Adrenal gland (tissue), 12 donors: ENCODE measurements around the gene SEMA3E. TPM values are rescaled to one million over a fixed set of nuclear protein-coding genes. Genes with fewer than 3 reads are reported as not detected.

Experiments used
- DNase-seq, 7 donors: peaks; one replicate each; pipeline ENCODE4 v3.0.0-alpha.2; 2019 to 2020
- H3K27ac ChIP-seq, 5 donors: fragments of 200-600 bp; sonication (generic) in 4 of 5; 1 replicate in 3 of 5; 2 replicates in 2 of 5; pipeline versions ENCODE4 v1.5.1 to v1.8.0; 2016 to 2020; ENCODE audit warnings: mild to moderate bottlenecking in 1 of 5
- H3K27me3 ChIP-seq: fragments of 200-600 bp; 2 replicates; pipeline ENCODE4 v1.8.0; 2021
- H3K36me3 ChIP-seq, 2 donors: fragments of 200-600 bp; replicated peaks in 1 of 2; 1 replicate in 1 of 2; 2 replicates in 1 of 2; pipeline versions ENCODE4 v1.5.1 to v1.8.0; 2018 to 2022
- H3K4me1 ChIP-seq, 2 donors: fragments of 200-600 bp; replicated peaks in 1 of 2; 1 replicate in 1 of 2; 2 replicates in 1 of 2; pipeline versions ENCODE4 v1.5.1 to v1.8.0; 2018 to 2021
- H3K4me3 ChIP-seq, 4 donors: fragments of 200-600 bp; sonication (generic) in 3 of 4; one replicate each; pipeline ENCODE4 v1.5.1; 2016 to 2018
- H3K9me3 ChIP-seq, 3 donors: fragments of 200-600 bp; sonication (generic) in 1 of 3; replicated peaks in 1 of 3; 1 replicate in 2 of 3; 2 replicates in 1 of 3; pipeline versions ENCODE4 v1.5.1 to v1.8.0; 2016 to 2021
- POLR2A ChIP-seq, 2 donors: fragments of 450-650 bp; IDR thresholded peaks; one replicate each; pipeline ENCODE4 v1.6.1; 2017; ENCODE audit warnings: antibody characterized with exemption in 2 of 2, mild to moderate bottlenecking in 2 of 2, moderate library complexity in 1 of 2
- WGBS, 4 donors: extraction: QIAGEN DNeasy Blood & Tissue Kit in 2 of 4; methylation state at CpG; one replicate each; pipeline versions ENCODE4 v1.1.5 to v1.1.7; 2013 to 2017; 5-methylcytosine and 5-hydroxymethylcytosine counted together
- intact Hi-C, 2 donors: fragments of 100-400 bp; cut with DNase I; formaldehyde crosslinking; loops; one replicate each; pipeline versions ENCODE4 v1.14.1 to v1.15.0; 2022 to 2023
- polyA plus RNA-seq, 3 donors: library from polyadenylated mRNA; stranded (reverse); fragments of 200-250 nt in 2 of 3; fragments of 350-450 nt in 1 of 3; fragmentation: Illumina TruSeq in 1 of 3; extraction: RNeasy Lipid Tissue Mini Kit (QIAGEN cat#74804) in 1 of 3; gene quantifications; one replicate each; pipeline ENCODE4 v1.2.3, GENCODE V29; 2013 to 2014
- total RNA-seq, 9 donors: library from RNA; depleted of rRNA in 4 of 9; stranded (reverse); fragments of >200 nt in 4 of 9; fragments of 120-200 nt in 1 of 9; fragmentation: NEBNext Ultra II Directional in 1 of 9; extraction: Animal tissue kit (Norgen Biotek cat#: 25700) in 1 of 9; gene quantifications; one replicate each; pipeline versions ENCODE4 v1.1.0 to v1.2.4, GENCODE V29; 2013 to 2023
- TF ChIP-seq, protein P1 (sequence below), 6 experiments: fragments of 450-650 bp in 4 of 6; fragments of 200-600 bp in 2 of 6; sonication (generic) in 1 of 6; IDR thresholded peaks; 1 replicate in 5 of 6; 2 replicates in 1 of 6; pipeline versions ENCODE4 v1.5.1 to v1.8.0; 2016 to 2021; ENCODE audit warnings: antibody characterized with exemption in 6 of 6, mild to moderate bottlenecking in 2 of 6, moderate library complexity in 1 of 6
- donor health status: healthy with polysubstance abuse.
- donor health status: Bipolar disorder and iron deficiency.
- donor health status: DM: yes; HTN: yes; CAD: no.
- donor health status: DM: no; HTN: no; CAD: no.
- donor health status: DM: no; HTN: no; CAD: no.
- donor health status: DM: yes; HTN: yes; CAD: no.

The SEMA3E gene
- total and polyA plus RNA-seq, 12 donors = 0.09 to 0.58 (median 0.16) TPM; not detected in 4

GRCh38 chr7:83640731-83641537 is 8.0 kb downstream of the SEMA3E start:
- 67 to 86% (median 72%) methylated on average over 1 of the region's 1 CpG for WGBS, 4 donors
- Histone ChIP-seq H3K4me3 (no peak overlapping the region), H3K9me3 (no peaks in the 10 kb centered on the region), H3K36me3 (no peaks in the 10 kb centered on the region), H3K27ac (no peak overlapping the region), H3K4me1 (no peaks in the 10 kb centered on the region), H3K27me3 (no peaks in the 10 kb centered on the region)
- no peak for DNase-seq
- intact Hi-C loops = no loop called here
- no peak for TF ChIP-seq POLR2A (IDR thresholded peaks at IDR 0.05)
- TF ChIP-seq, protein P1, sequence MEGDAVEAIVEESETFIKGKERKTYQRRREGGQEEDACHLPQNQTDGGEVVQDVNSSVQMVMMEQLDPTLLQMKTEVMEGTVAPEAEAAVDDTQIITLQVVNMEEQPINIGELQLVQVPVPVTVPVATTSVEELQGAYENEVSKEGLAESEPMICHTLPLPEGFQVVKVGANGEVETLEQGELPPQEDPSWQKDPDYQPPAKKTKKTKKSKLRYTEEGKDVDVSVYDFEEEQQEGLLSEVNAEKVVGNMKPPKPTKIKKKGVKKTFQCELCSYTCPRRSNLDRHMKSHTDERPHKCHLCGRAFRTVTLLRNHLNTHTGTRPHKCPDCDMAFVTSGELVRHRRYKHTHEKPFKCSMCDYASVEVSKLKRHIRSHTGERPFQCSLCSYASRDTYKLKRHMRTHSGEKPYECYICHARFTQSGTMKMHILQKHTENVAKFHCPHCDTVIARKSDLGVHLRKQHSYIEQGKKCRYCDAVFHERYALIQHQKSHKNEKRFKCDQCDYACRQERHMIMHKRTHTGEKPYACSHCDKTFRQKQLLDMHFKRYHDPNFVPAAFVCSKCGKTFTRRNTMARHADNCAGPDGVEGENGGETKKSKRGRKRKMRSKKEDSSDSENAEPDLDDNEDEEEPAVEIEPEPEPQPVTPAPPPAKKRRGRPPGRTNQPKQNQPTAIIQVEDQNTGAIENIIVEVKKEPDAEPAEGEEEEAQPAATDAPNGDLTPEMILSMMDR (IDR thresholded peaks at IDR 0.05) = no peak

- DNase-seq = no peak
- TF ChIP-seq, protein P1 (IDR thresholded peaks at IDR 0.05) = no peak
- TF ChIP-seq POLR2A (IDR thresholded peaks at IDR 0.05) = no peak
- H3K9me3 ChIP-seq = no peaks in the 10 kb centered on the region
- no peak overlapping the region for H3K27ac ChIP-seq
- no peaks in the 10 kb centered on the region for H3K36me3 ChIP-seq
- H3K4me1 ChIP-seq = no peaks in the 10 kb centered on the region
- no peak overlapping the region for H3K4me3 ChIP-seq
- no peaks in the 10 kb centered on the region for H3K27me3 ChIP-seq
- intact Hi-C loops = no loop called here
- 69 to 80% (median 76%) methylated on average over 1 of the region's 1 CpG for whole genome bisulfite sequencing, 4 donors
These were observed 8.7 kb downstream of the SEMA3E start for GRCh38 chr7:83640240-83640639.

DNA sequence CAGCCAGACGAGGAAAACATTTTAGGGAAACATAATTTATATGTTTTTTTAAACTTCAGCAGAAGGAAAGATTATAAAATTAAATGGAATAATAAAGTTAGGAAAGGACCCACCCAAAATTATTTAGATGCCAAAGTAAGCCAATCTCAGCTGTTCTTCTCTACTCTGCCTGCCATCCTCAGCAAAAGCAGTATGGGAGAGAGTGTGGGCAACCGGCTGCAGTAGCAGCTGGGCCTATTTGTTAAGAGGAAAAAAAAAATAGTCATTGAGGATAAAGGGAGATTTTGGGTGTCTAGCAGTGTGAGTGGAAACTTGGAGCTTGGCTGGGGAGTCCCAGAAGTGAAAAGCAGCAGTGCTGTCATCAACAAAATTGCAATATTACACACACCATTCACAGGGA is 15.4 kb downstream of the SEMA3E start:
- WGBS, 4 donors = 65 to 77% (median 72%) methylated on average over 2 of the region's 2 CpGs
- H3K27ac ChIP-seq = no peak overlapping the region
- H3K4me1 ChIP-seq = no peaks in the 10 kb centered on the region
- no peak for DNase-seq
- TF ChIP-seq, protein P1 (IDR thresholded peaks at IDR 0.05) = no peak
- no peaks in the 10 kb centered on the region for H3K27me3 ChIP-seq
- intact Hi-C loops = no loop called here
- no peak overlapping the region for H3K4me3 ChIP-seq
- no peaks in the 10 kb centered on the region for H3K9me3 ChIP-seq
- no peaks in the 10 kb centered on the region for H3K36me3 ChIP-seq

- Histone ChIP-seq H3K27ac (no peak overlapping the region), H3K36me3 (no peaks in the 10 kb centered on the region), H3K9me3 (no peaks in the 10 kb centered on the region), H3K4me1 (no peaks in the 10 kb centered on the region), H3K4me3 (no peak overlapping the region), H3K27me3 (no peaks in the 10 kb centered on the region)
- no peak for TF ChIP-seq POLR2A (IDR thresholded peaks at IDR 0.05)
- TF ChIP-seq, protein P1 (IDR thresholded peaks at IDR 0.05) = no peak
- 46 to 71% (median 68%) methylated on average over 4 to 12 of the region's 12 CpGs for WGBS, 4 donors
- intact Hi-C loops = no loop called here
- DNase-seq = no peak
These were observed 19.6 kb downstream of the SEMA3E start for GRCh38 chr7:83629117-83629880.
